B cell (primary cell): Measurements from ENCODE around the gene DSG1. TPM values are rescaled to one million over a fixed set of nuclear protein-coding genes. Genes with fewer than 3 reads are reported as not detected.

Experiments used
- ATAC-seq: fragments of 200-7000 bp; cut with Tn5 transposase; one replicate; pipeline ENCODE4 v1.10.0; 2021; ENCODE audit warnings: low read depth, mild to moderate bottlenecking, moderate number of reproducible peaks, moderate library complexity
- CTCF ChIA-PET: fragments of 350-600 bp; sonication (Branson Sonifier 250); formaldehyde crosslinking; loops from one replicate; lab custom pipeline; 2021; ENCODE audit warnings: antibody characterized with exemption, inconsistent platforms; lab: Charles Lee
- POLR2A ChIA-PET: fragments of 350-600 bp; sonication (Branson Sonifier 250); formaldehyde crosslinking; loops from one replicate; lab custom pipeline; 2021; ENCODE audit warnings: antibody characterized with exemption; lab: Charles Lee
- DNase-seq: peaks from one replicate; pipeline ENCODE4 v3.0.0; 2013
- H2AFZ ChIP-seq: 2 replicates; pipeline ENCODE4 v1.6.1; 2012; ENCODE audit warnings: mild to moderate bottlenecking, low read depth, low read length; ENCODE audit not compliant: insufficient read depth, poor library complexity, severe bottlenecking
- H3K27ac ChIP-seq, 2 donors: 1 replicate in 1 of 2; 2 replicates in 1 of 2; pipeline ENCODE4 v1.5.1; 2012 to 2013; ENCODE audit warnings: low read length in 2 of 2, mild to moderate bottlenecking in 2 of 2, moderate library complexity in 1 of 2
- H3K27me3 ChIP-seq, 4 experiments: fragments of 200-600 bp in 1 of 4; sonication (generic) in 1 of 4; replicated peaks in 1 of 4; 1 replicate in 2 of 4; 2 replicates in 2 of 4; pipeline versions ENCODE4 v1.6.1 to v1.7.0; 2013 to 2016; ENCODE audit warnings: low read length in 3 of 4, mild to moderate bottlenecking in 2 of 4, mixed read lengths in 1 of 4, moderate library complexity in 1 of 4; ENCODE audit not compliant: insufficient read depth in 4 of 4, control insufficient read depth in 3 of 4; ENCODE audit errors: control extremely low read depth in 1 of 4
- H3K36me3 ChIP-seq, 2 experiments: replicated peaks in 1 of 2; 1 replicate in 1 of 2; 2 replicates in 1 of 2; pipeline versions ENCODE4 v1.6.1 to v1.7.1; 2013; ENCODE audit warnings: low read length in 1 of 2; ENCODE audit not compliant: insufficient read depth in 2 of 2, control insufficient read depth in 1 of 2; ENCODE audit errors: control extremely low read depth in 1 of 2, extremely low read depth in 1 of 2
- H3K4me1 ChIP-seq, 2 donors: fragments of 200-600 bp in 1 of 2; sonication (generic) in 1 of 2; 1 replicate in 1 of 2; 2 replicates in 1 of 2; pipeline versions ENCODE4 v1.5.1 to v1.6.1; 2013 to 2017; ENCODE audit warnings: low read length in 2 of 2; ENCODE audit not compliant: control insufficient read depth in 2 of 2, insufficient read depth in 2 of 2
- H3K4me2 ChIP-seq: replicated peaks from 2 replicates; pipeline ENCODE3; 2012; ENCODE audit warnings: mild to moderate bottlenecking, low read depth, low read length; ENCODE audit not compliant: poor library complexity, severe bottlenecking
- H3K4me3 ChIP-seq, 5 experiments: fragments of 200-600 bp in 1 of 5; sonication (generic) in 1 of 5; 1 replicate in 3 of 5; 2 replicates in 2 of 5; pipeline versions ENCODE4 v1.5.1 to v1.7.0; 2011 to 2016; ENCODE audit warnings: low read length in 4 of 5, mild to moderate bottlenecking in 4 of 5, low read depth in 2 of 5, control low read depth in 1 of 5, moderate library complexity in 1 of 5; ENCODE audit not compliant: insufficient read depth in 1 of 5; ENCODE audit errors: control extremely low read depth in 1 of 5, extremely low read depth in 1 of 5
- H3K79me2 ChIP-seq: fragments of 200-600 bp; sonication (generic); one replicate; pipeline ENCODE4 v1.6.0; 2016; ENCODE audit warnings: low read length; ENCODE audit not compliant: control insufficient read depth, insufficient read depth
- H3K9ac ChIP-seq: fragments of 200-600 bp; sonication (generic); 2 replicates; pipeline ENCODE4 v1.6.1; 2017; ENCODE audit warnings: mild to moderate bottlenecking, low read length, moderate library complexity
- H3K9me3 ChIP-seq, 3 donors: one replicate each; pipeline versions ENCODE4 v1.6.1 to v1.7.1; 2013; ENCODE audit warnings: low read length in 2 of 3; ENCODE audit not compliant: control insufficient read depth in 2 of 3, insufficient read depth in 1 of 3; ENCODE audit errors: control extremely low read depth in 1 of 3
- H4K20me1 ChIP-seq: 2 replicates; pipeline ENCODE4 v1.6.0; 2012; ENCODE audit warnings: mild to moderate bottlenecking, low read length; ENCODE audit not compliant: insufficient read depth, control insufficient read depth, poor library complexity, severe bottlenecking
- H3K27ac Mint-ChIP-seq: one replicate; pipeline ENCODE4 v1.8.0; 2021; ENCODE audit warnings: mixed read lengths
- H3K27me3 Mint-ChIP-seq: one replicate; pipeline ENCODE4 v1.8.0; 2021; ENCODE audit warnings: mixed read lengths
- H3K4me1 Mint-ChIP-seq: one replicate; pipeline ENCODE4 v1.8.0; 2021; ENCODE audit warnings: mixed read lengths
- H3K4me3 Mint-ChIP-seq: one replicate; pipeline ENCODE4 v1.8.0; 2021; ENCODE audit warnings: mixed read lengths
- H3K9me3 Mint-ChIP-seq: one replicate; pipeline ENCODE4 v1.8.0; 2022; ENCODE audit warnings: mixed read lengths; ENCODE audit not compliant: insufficient read depth
- CTCF ChIP-seq: fragments of 200-600 bp; IDR thresholded peaks from one replicate; pipeline ENCODE4 v1.8.0; 2022; ENCODE audit warnings: antibody characterized with exemption, mild to moderate bottlenecking
- EZH2 ChIP-seq: IDR thresholded peaks from 2 replicates; pipeline ENCODE4 v1.6.1; 2012; ENCODE audit warnings: borderline replicate concordance, low read depth, mild to moderate bottlenecking, moderate library complexity, low read length; ENCODE audit not compliant: insufficient read depth, poor library complexity, severe bottlenecking
- WGBS: methylation state at CpG from one replicate; pipeline ENCODE4 v1.1.5; 2013; ENCODE audit warnings: missing lambda C conversion rate; ENCODE audit not compliant: insufficient coverage; 5-methylcytosine and 5-hydroxymethylcytosine counted together
- intact Hi-C: fragments of 100-400 bp; cut with micrococcal nuclease; formaldehyde crosslinking; loops from one replicate; pipeline ENCODE4 v1.10.0; 2022
- polyA plus RNA-seq: library from polyadenylated mRNA; depleted of rRNA; stranded (reverse); fragments of >200 nt; gene quantifications from 2 replicates; pipeline ENCODE4 v1.2.3, GENCODE V29; 2012
- total RNA-seq, 2 donors: library from RNA; stranded (reverse); fragments of 120-200 nt in 1 of 2; gene quantifications; 1 replicate in 1 of 2; 2 replicates in 1 of 2; pipeline versions ENCODE4 v1.2.3 to v1.2.4, GENCODE V29; 2013 to 2022

The DSG1 gene
- total and polyA plus RNA-seq, 2 donors (not counting 1 experiment from before 2014, with no cell fraction given): not detected

GRCh38 chr18:31321719-31322118, 3.8 kb downstream of the DSG1 start:
- DNase-seq: no peak
- no peaks in the 10 kb centered on the region for H3K4me1 Mint-ChIP-seq
- Histone ChIP-seq H4K20me1 (no peaks in the 10 kb centered on the region), H3K36me3 (no peaks in the 10 kb centered on the region), H3K79me2 (no peaks in the 10 kb centered on the region), H3K4me2 (no peak overlapping the region), H3K27ac (no peak overlapping the region), H3K4me1 (no peaks in the 10 kb centered on the region), H3K4me3 (no peak overlapping the region), H3K27me3 (no peaks in the 10 kb centered on the region), H2AFZ (no peak overlapping the region), H3K9ac (no peak overlapping the region), H3K9me3 (no peaks in the 10 kb centered on the region)
- no peaks in the 10 kb centered on the region for H3K9me3 Mint-ChIP-seq
- 100% methylated on average over 1 of the region's 2 CpGs for WGBS
- no peak for ATAC-seq
- no peak overlapping the region for H3K4me3 Mint-ChIP-seq
- POLR2A ChIA-PET: no interaction called here
- CTCF ChIA-PET: no interaction called here
- intact Hi-C loops: no loop called here
- TF ChIP-seq EZH2 (no peak), CTCF (no peak)
- no peaks in the 10 kb centered on the region for H3K27me3 Mint-ChIP-seq
- H3K27ac Mint-ChIP-seq: no peak overlapping the region

- ATAC-seq: no peak
Observed at GRCh38 chr18:31325051-31325450, 7.1 kb downstream of the DSG1 start.

More at GRCh38 chr18:31325051-31325450, 7.1 kb downstream of the DSG1 start:
- no peak overlapping the region for H3K27ac ChIP-seq
- no peaks in the 10 kb centered on the region for H3K79me2 ChIP-seq
- H4K20me1 ChIP-seq: no peaks in the 10 kb centered on the region
- H3K36me3 ChIP-seq: no peaks in the 10 kb centered on the region
- H3K4me1 ChIP-seq: no peaks in the 10 kb centered on the region
- Mint-ChIP-seq H3K9me3 (no peaks in the 10 kb centered on the region), H3K4me3 (no peak overlapping the region), H3K27me3 (no peaks in the 10 kb centered on the region), H3K4me1 (no peaks in the 10 kb centered on the region), H3K27ac (no peak overlapping the region)
- no peak for TF ChIP-seq CTCF
- TF ChIP-seq EZH2: no peak
- POLR2A ChIA-PET: no interaction called here
- H3K9me3 ChIP-seq: no peaks in the 10 kb centered on the region
- H3K27me3 ChIP-seq: no peaks in the 10 kb centered on the region
- no CpG with 5 or more reads among the region's 3 CpGs for WGBS
- no peak overlapping the region for H3K4me3 ChIP-seq
- H3K4me2 ChIP-seq: no peak overlapping the region
- H3K9ac ChIP-seq: no peak overlapping the region
- CTCF ChIA-PET: no interaction called here
- intact Hi-C loops: no loop called here
- no peak for DNase-seq
- no peak overlapping the region for H2AFZ ChIP-seq
